ENCODE results near the gene ACAD9. TPM values are rescaled to one million over a fixed set of nuclear protein-coding genes. Genes with fewer than 3 reads are reported as not detected.
"Not testable (repeated sequence)": the region's sequence is repeated elsewhere in the genome, so short reads cannot be mapped to it uniquely, and the experiment has no call there.

Gene ACAD9
- 65.3 and 67.2 TPM in 2 replicates for total RNA-seq

DNA sequence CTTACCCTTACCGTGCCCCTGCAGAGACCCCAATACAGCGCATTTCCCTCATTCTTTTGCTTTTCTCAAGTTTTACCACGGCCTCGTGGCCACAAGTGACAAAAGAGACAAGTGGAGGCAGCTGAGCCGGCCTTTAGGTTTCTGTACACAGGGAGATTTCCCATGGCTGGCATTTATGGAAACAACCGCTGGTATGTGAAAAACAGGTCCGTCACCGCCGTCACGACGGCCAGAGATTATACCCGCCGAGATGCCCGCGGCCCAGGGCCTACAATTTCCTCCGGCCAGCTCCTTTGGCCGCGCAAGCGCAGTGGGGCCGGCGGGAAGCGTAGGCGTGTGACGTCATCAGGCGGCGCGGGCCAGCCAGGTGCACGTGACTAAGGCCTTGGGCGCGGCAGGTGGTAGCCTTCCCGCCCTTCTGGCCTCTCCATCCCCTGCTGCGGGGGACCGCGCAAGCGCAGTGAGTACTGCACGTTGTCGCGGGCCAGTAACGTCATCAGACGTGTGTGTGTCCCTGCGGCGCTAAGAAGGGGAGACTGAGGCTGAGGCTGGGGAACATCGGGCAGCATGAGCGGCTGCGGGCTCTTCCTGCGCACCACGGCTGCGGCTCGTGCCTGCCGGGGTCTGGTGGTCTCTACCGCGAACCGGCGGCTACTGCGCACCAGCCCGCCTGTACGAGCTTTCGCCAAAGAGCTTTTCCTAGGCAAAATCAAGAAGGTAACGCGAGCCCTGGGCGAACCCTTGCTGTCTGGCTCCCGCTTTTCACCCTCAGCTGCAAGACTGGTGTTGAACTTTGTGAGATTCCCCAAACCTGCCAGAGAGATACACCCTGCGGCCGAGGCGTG lies at the start of gene ACAD9:
ACAD9 (plus strand) TSS at position 496 of the 845 bp plus-strand sequence; CDS start at position 568, 72 bp downstream.
- DNase-seq (ENCODE audit: low spot score) = peak; percentile 98
- Mint-ChIP-seq H3K27ac (peak within 1 kb of the TSS; percentile 92), H3K4me3 (peak within 1 kb of the TSS; percentile 88), H3K9me3 (no peaks in the 10 kb centered on the region), H3K4me1 (ENCODE audit: low read depth) (peaks cover 71% of the 10 kb centered on the region), H3K27me3 (ENCODE audit: insufficient read depth) (no peaks in the 10 kb centered on the region), H3K36me3 (ENCODE audit: low read depth) (peaks cover 25% of the 10 kb centered on the region)
- intact Hi-C loops (cut with micrococcal nuclease) = loop anchor here (1.0 to 5.0 kb wide), 17 partner anchors 33 to 757 kb away; partner anchors contain the start of genes CNBP, COPG1, ISY1 and RAB43

DNA sequence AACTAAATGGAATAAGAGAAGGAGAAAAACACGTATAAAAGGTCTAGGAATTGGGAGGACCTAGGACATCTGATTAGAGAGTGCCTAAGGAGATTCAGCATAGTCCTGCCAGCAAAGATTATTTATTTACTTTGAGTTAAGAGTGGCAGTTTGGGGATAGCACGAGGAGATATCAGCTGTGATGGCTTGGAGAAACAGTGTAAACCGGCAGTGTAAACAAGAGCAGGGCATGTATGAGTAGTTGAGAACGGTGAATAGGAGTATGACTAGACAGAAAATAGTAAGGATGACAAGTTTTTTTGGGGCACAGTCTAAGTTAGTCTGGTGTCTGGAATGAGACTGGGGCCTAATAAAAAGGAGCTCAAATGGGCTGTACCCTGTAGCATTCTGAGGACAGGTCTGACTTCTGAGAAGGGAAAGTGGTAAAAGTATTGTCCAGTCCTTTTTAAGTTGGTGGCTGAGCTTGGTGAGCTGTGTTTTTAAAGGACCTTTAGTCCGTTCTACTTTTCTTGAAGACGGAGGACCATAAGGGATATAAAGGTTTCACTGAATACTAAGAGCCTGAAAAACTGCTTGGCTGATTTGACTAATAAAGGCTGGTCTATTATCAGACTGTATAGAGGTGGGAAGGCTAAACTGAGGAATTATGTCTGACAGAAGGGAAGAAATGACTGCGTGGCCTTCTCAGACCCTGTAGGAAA lies 49.3 kb upstream of the ACAD9 start:
- DNase-seq (ENCODE audit: low spot score); H3K4me1 Mint-ChIP-seq (ENCODE audit: low read depth); H3K9me3 Mint-ChIP-seq; H3K27me3 Mint-ChIP-seq (ENCODE audit: insufficient read depth); H3K36me3 Mint-ChIP-seq (ENCODE audit: low read depth); intact Hi-C loops (cut with micrococcal nuclease); H3K4me3 Mint-ChIP-seq; H3K27ac Mint-ChIP-seq: not testable (repeated sequence)

DNA sequence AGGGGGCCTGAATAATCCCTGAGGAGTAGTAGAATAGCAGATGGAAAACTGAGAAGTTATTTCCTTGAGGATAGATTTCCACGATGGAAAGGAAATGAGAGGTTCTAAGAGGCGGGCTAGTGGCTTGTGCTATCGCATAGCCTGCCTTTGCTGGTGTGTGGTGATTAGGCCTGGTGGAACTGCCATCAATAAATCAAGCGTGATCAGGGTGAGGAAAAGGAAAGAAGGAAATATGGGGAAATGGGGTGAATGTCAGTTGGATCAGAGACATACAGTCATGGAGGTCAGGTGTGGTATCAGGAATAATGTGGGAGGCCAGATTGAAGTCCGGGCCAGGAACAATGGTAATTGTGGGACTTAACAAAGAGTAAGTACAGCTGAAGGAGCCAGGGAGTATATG lies 48.7 kb upstream of the ACAD9 start:
- DNase-seq (ENCODE audit: low spot score); H3K27me3 Mint-ChIP-seq (ENCODE audit: insufficient read depth); intact Hi-C loops (cut with micrococcal nuclease); H3K9me3 Mint-ChIP-seq; H3K36me3 Mint-ChIP-seq (ENCODE audit: low read depth); H3K4me3 Mint-ChIP-seq; H3K4me1 Mint-ChIP-seq (ENCODE audit: low read depth); H3K27ac Mint-ChIP-seq: not testable (repeated sequence)

DNA sequence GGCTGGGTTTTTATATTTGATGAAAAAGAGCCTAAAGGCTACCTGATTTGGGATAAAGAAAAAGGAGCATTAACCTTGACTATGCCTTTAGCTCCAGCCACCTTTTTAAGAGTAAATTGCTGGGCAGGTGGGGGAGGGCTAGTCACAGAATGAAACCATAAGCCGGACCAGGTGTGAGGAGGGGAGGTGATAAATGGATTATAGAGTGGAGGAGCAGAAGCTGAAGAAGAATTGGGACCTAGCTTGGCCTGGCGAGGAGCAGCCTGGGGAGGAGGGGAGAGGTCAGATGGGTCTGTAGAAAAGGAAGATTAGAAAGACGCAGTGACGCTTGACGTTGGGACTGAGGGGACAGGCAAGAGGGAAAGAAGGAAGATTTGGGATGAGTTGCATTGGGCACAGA lies 46.4 kb upstream of the ACAD9 start:
- H3K4me3 Mint-ChIP-seq; H3K4me1 Mint-ChIP-seq (ENCODE audit: low read depth); DNase-seq (ENCODE audit: low spot score); H3K27ac Mint-ChIP-seq; H3K9me3 Mint-ChIP-seq; H3K36me3 Mint-ChIP-seq (ENCODE audit: low read depth); H3K27me3 Mint-ChIP-seq (ENCODE audit: insufficient read depth); intact Hi-C loops (cut with micrococcal nuclease): not testable (repeated sequence)

DNA sequence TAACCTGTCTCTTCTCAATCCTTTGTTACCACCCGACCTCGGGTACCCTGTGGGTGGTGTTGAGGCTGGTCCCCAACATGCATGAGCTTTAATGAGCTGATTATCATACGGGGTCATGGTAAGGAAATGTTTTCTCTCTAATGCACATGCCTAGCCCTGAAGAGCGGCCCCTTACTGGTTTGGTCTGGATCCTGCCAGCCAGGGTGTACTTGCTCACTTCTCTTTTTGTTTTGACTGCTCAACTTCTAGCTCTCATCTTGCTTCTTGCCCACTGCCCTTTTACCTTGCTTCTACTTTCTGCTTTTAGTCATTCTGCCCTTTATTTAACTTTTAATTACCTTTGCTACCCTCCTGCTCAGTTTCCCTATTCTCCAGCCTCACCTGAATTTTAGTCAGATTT lies 44.3 kb upstream of the ACAD9 start:
- intact Hi-C loops (cut with micrococcal nuclease) = no loop called here
- Mint-ChIP-seq H3K27ac (no peak overlapping the region), H3K9me3 (no peaks in the 10 kb centered on the region), H3K27me3 (ENCODE audit: insufficient read depth) (peaks cover 2% of the 10 kb centered on the region), H3K4me3 (no peak overlapping the region), H3K36me3 (ENCODE audit: low read depth) (no peaks in the 10 kb centered on the region), H3K4me1 (ENCODE audit: low read depth) (no peaks in the 10 kb centered on the region)
- no peak for DNase-seq (ENCODE audit: low spot score)

DNA sequence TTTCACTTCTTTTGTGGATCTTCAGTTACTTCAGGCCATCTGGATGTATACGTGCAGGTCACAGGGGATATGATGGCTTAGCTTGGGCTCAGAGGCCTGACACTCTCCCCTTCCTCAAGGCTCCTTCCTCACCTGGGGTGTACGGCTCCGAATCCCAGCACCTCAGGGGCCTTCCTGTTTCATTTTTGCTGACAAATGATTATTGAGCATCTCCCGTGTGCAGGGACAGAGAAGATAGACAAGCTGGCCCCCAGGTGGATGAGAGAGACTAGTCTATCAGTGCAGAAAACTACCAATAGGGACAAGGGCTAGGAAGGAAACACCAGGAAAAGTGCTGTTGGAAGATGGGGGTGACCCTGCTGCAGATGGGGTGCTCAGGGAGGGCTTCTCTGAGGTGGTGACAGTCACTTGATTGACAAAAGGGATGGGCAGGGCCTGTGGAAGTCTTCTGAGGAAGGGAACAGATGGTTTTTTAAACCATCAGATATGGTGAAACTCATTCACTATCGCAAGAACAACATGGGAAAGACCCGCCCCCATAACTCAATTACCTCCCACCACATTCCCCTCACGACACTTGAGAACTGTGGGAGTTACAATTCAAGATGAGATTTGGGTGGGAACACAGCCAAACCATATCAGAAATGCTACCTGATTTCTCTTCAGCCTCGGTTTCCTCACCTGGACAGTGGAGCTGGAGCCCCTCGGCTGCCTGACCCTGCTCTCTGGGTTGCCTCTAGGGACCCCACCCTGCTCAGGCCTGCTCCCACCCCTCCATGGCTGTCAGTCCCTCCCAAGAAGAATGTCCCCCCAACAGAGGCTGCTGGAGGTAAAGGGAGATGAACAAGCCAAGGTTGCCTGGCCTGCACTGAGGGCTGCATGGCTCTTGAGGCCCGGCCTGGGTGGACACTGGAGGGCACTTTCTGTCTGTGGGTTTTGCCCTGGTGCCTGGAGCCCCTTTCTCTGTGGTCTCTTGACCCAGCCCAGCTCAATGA lies 37.2 kb upstream of the ACAD9 start:
- no peak for DNase-seq (ENCODE audit: low spot score)
- intact Hi-C loops (cut with micrococcal nuclease) = no loop called here
- Mint-ChIP-seq H3K36me3 (ENCODE audit: low read depth) (no peaks in the 10 kb centered on the region), H3K9me3 (no peaks in the 10 kb centered on the region), H3K4me3 (no peak overlapping the region), H3K27ac (no peak overlapping the region), H3K4me1 (ENCODE audit: low read depth) (peaks cover 18% of the 10 kb centered on the region), H3K27me3 (ENCODE audit: insufficient read depth) (no peaks in the 10 kb centered on the region)

DNA sequence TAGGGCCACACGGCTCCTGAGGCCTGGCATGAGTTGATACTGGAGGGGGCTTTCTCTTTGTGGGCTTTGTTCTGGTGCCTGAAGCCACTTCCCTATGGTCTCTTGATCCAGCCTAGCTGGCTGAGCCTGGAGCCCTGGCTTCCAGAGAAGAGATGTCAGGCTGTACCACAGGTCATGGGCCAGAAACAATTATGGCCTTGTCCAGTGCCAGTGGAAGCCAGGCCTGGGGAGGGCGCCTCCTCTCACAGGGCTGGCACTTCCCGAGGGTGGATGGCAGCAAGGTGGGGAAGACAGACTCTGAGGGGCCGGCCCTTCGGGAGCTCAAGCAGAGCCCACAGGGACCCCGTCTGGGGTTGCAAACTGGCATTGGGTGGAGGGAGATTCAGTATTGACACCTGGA lies 34.9 kb upstream of the ACAD9 start:
- intact Hi-C loops (cut with micrococcal nuclease) = no loop called here
- no peaks in the 10 kb centered on the region for H3K27me3 Mint-ChIP-seq (ENCODE audit: insufficient read depth)
- DNase-seq (ENCODE audit: low spot score) = no peak
- no peaks in the 10 kb centered on the region for H3K9me3 Mint-ChIP-seq
- H3K27ac Mint-ChIP-seq = peak overlapping the region; percentile 15
- H3K36me3 Mint-ChIP-seq (ENCODE audit: low read depth) = no peaks in the 10 kb centered on the region
- H3K4me1 Mint-ChIP-seq (ENCODE audit: low read depth) = peaks cover 18% of the 10 kb centered on the region
- H3K4me3 Mint-ChIP-seq = no peak overlapping the region

DNA sequence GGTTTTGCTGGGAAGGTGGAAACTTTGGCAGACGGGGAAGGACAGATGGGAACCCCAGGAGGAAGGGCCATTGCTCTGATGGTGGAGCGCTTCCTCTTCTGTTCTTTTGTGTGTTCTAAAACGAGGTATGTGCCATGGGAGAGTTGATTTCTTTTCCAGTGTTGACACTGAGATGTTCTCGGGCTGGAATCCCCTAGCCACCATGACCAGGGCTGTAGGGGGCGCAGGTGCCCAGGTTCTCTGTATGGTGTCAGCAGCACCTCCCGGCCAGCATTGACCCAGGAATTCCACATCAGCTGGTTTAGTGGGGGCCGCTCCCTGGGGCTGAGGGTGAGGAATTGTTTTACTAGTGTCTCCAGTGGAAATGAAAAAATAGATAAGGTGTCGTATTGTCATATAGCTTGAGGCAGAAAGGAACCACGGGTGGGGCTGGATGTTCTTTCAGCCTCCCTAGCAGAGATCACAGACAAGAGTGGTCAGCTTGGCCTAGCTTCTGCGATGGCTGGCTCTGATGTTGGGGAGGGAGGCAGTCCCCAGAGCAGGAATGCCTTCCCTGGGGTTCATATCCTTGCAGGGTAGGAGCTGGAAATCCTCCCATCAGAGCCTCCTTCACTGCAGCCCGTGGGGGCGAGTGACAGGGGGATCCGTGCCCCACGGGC lies 34.2 kb upstream of the ACAD9 start:
- intact Hi-C loops (cut with micrococcal nuclease) = loop anchor here (1.0 kb wide), 1 partner anchor 119 kb away; the partner anchor contains the start of gene RAB7A
- Mint-ChIP-seq H3K27me3 (ENCODE audit: insufficient read depth) (no peaks in the 10 kb centered on the region), H3K4me1 (ENCODE audit: low read depth) (peaks cover 18% of the 10 kb centered on the region), H3K9me3 (no peaks in the 10 kb centered on the region), H3K27ac (peak overlapping the region; percentile 56), H3K36me3 (ENCODE audit: low read depth) (no peaks in the 10 kb centered on the region), H3K4me3 (peak overlapping the region; percentile 54)
- DNase-seq (ENCODE audit: low spot score) = no peak

DNA sequence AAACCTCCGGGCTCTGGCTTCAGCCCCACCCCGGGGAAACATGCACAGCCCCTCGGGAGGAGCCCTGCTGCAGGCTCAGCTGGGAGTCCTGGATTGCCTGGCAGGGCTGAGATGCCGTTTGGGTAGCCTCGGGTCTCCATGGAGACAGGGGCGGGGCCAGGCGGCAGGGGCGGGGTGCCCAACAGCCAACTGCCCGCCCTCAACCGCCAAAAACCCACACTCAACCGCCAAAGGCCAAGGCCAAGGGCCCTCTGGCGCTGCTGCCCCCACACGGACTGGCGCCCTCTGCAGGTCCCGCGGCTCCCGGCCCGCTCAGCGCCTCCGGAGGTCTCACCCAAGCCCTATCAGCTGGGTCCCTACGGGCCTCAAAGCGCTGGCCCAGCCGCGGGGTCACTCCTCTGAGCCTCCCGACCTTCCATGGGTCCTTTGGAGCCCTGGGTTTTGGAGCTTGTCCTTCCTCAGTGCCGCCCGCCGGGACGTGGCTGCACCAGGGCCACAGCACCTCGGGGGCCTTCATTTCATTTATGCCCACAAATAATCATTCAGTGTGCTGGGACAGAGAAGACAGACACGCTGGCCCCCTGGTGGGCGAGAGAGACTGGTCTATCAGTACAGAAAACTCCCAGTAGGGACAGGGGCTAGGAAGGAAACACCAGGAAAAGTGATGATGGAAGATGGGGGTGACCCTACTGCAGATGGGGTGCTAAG lies 33.5 kb upstream of the ACAD9 start:
- Mint-ChIP-seq H3K27me3 (ENCODE audit: insufficient read depth) (no peaks in the 10 kb centered on the region), H3K36me3 (ENCODE audit: low read depth) (no peaks in the 10 kb centered on the region), H3K27ac (peak overlapping the region; percentile 90), H3K4me1 (ENCODE audit: low read depth) (peaks cover 18% of the 10 kb centered on the region), H3K4me3 (peak overlapping the region; percentile 77), H3K9me3 (no peaks in the 10 kb centered on the region)
- DNase-seq (ENCODE audit: low spot score) = peak; percentile 75
- intact Hi-C loops (cut with micrococcal nuclease) = loop anchor here (1.0 to 2.0 kb wide), 7 partner anchors 33 to 229 kb away; partner anchors contain the start of genes ACAD9, RAB7A and RPN1

DNA sequence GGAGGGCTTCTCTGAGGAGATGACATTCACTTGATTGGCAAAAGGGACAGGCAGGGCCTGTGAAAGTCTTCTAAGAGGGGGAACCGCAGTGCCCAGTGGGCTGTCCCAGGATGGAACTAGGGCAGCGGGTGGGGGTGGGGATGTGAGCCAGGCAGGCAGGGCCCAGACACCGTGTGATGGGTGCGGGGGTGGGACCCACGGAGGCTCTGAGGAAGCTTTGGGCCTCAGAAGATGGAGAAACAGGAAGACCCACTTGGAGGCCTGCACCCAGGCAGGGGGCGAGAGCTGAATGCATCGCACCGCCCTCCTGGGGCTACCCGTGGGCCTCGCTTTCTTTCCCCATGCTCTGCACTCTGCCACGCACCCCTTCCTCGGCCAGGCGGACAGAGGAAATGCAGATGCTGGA lies 32.9 kb upstream of the ACAD9 start:
- intact Hi-C loops (cut with micrococcal nuclease) = loop anchor here (1.0 to 2.0 kb wide), 6 partner anchors 32 to 229 kb away; partner anchors contain the start of genes ACAD9 and RPN1
- Mint-ChIP-seq H3K4me1 (ENCODE audit: low read depth) (peaks cover 18% of the 10 kb centered on the region), H3K27me3 (ENCODE audit: insufficient read depth) (no peaks in the 10 kb centered on the region), H3K27ac (peak overlapping the region; percentile 90), H3K4me3 (peak overlapping the region; percentile 77), H3K9me3 (no peaks in the 10 kb centered on the region), H3K36me3 (ENCODE audit: low read depth) (no peaks in the 10 kb centered on the region)
- no peak for DNase-seq (ENCODE audit: low spot score)

DNA sequence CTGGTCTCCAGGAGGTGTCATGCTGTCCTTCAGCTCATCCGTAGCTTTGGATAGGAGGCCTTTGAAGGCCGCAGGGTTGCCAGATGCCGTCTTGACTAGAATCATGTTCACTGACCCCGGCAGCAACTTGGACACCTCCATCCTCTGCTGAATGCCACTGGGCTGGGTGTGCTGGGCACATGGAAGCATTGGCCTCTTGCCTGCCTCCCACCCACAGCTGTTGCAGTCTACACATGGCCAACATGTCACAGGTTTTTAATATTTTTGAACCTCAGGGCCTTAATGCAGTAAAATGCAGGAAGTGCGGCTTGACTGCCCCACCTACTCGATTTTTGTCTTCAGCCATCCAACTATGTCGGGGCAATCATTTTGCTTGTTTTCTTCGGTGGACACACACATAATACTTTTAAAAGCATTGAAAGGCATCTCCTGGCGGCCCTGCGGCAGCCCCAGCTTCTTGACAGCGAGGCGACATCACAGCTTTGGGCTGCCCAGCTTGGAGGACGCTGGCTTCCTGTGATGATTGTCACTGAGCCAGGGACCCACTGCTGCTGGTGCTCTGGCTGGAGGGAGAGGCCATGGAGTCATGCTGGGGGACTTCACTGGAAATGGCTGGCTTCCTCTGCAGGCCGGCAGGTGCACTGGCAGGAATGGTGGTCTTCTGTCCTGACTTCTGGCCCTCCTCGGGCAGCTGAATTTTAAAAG lies 31.6 kb upstream of the ACAD9 start:
- Mint-ChIP-seq H3K9me3 (no peaks in the 10 kb centered on the region), H3K36me3 (ENCODE audit: low read depth) (no peaks in the 10 kb centered on the region), H3K4me3 (no peak overlapping the region), H3K27me3 (ENCODE audit: insufficient read depth) (no peaks in the 10 kb centered on the region), H3K27ac (no peak overlapping the region), H3K4me1 (ENCODE audit: low read depth) (peaks cover 18% of the 10 kb centered on the region)
- intact Hi-C loops (cut with micrococcal nuclease) = loop anchor here (2.0 kb wide), 2 partner anchors 31 to 53 kb away; partner anchors contain the start of gene ACAD9
- DNase-seq (ENCODE audit: low spot score) = no peak

Data from activated T-helper 1 cell treated with anti-CD3 and anti-CD28 coated beads, Interleukin-12 subunit alpha, Interleukin-12 subunit beta, Interleukin-2, Interleukin-4 antibody, amounts not matched to agents 30 ng/mL and 10 ng/mL and 1 ng/mL, durations not matched to agents 14 hours and 24 hours and 36 hours (primary cell).